ENCODE data around the gene PHYHIPL. TPM values are rescaled to one million over a fixed set of nuclear protein-coding genes. Genes with fewer than 3 reads are reported as not detected.

The PHYHIPL gene
- total RNA-seq, 1 donor from 2014 or later: not detected

DNA sequence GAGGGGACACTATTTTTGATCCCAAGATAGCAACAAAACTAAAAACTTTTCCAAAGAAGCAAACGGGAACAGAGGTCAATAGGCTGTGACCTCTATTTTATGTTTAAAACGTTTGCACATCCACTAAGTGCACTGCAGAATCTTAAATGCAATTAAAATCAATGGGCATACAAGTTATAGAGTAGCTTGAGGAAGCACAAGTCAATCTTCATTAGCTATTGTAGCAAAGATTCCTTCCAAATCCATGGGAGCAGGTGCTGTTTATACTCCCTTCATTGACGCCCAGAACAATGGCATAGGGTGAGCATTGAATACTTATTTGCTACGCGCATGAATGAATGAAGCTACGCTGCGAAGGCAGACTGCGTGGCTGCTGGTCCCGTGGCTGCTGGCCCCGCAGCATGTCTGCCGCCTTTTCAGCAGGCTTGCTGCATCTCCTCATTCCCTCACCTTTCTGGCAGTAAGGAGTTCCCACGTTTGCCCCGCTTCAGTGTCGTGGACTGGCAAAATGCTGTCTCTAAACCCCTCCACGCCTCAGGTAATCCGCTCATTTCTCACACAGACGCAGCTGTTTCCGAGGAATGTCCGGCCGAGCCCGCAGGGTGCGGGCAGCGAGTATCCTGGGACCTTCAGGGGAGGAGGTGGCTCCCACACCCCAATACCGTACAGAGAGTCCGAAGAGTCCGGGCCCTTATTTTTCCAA is 754 bp upstream of the PHYHIPL start:
- Histone ChIP-seq H3K9me3 (no peaks in the 10 kb centered on the region), H3K27me3 (no peaks in the 10 kb centered on the region), H3K36me3 (no peaks in the 10 kb centered on the region), H3K27ac (no peak overlapping the region), H3K4me3 (peak overlapping the region; percentile 58 to 62), H3K4me1 (peaks cover 4 to 15% of the 10 kb centered on the region in 2 donors)
- intact Hi-C loops (cut with DNase I): loop anchor here (5.0 kb wide), 1 partner anchor 98 kb away; no protein-coding TSS in a partner anchor
- DNase-seq (ENCODE audit: low spot score in 2 of 2): no peak
- no peak for TF ChIP-seq CTCF (IDR thresholded peaks at IDR 0.05)

GRCh38 chr10:59177031-59177797 is 771 bp downstream of the PHYHIPL start:
- H3K9me3 ChIP-seq: no peaks in the 10 kb centered on the region
- peak overlapping the region; percentile 58 to 62 for H3K4me3 ChIP-seq
- DNase-seq (ENCODE audit: low spot score in 2 of 2): peak in 1 of 2 donors; percentile 67
- intact Hi-C loops (cut with DNase I): loop anchor here (5.0 kb wide), 1 partner anchor 100 kb away; no protein-coding TSS in a partner anchor
- no peaks in the 10 kb centered on the region for H3K36me3 ChIP-seq
- H3K27ac ChIP-seq: no peak overlapping the region
- peaks cover 4 to 15% of the 10 kb centered on the region in 2 donors for H3K4me1 ChIP-seq
- TF ChIP-seq CTCF (IDR thresholded peaks at IDR 0.05): no peak
- H3K27me3 ChIP-seq: no peaks in the 10 kb centered on the region

DNA sequence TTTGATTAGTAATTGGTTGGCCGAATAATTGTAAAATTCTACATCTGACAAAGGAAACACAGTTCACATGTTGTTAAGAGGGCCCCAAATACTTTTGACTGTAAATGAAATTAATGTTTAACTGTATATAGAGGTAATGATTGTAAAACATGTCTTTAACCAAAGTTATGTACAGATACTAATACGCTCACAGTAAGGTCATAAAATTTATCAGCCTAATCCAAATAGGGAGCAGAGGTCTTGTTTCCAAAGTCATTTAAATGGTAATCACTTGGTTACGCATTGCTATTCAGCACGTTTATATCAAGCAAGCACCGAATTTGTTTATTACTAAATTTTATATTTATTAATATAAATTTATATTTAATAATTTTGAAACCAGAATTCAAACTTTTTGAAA is 1.4 kb downstream of the PHYHIPL start:
- Histone ChIP-seq H3K4me3 (no peak overlapping the region), H3K9me3 (no peaks in the 10 kb centered on the region), H3K27me3 (no peaks in the 10 kb centered on the region), H3K4me1 (peaks cover 4 to 15% of the 10 kb centered on the region in 2 donors), H3K36me3 (no peaks in the 10 kb centered on the region), H3K27ac (no peak overlapping the region)
- no peak for TF ChIP-seq CTCF (IDR thresholded peaks at IDR 0.05)
- DNase-seq (ENCODE audit: low spot score in 2 of 2): no peak
- intact Hi-C loops (cut with DNase I): loop anchor here (5.0 kb wide), 1 partner anchor 101 kb away; no protein-coding TSS in a partner anchor

DNA sequence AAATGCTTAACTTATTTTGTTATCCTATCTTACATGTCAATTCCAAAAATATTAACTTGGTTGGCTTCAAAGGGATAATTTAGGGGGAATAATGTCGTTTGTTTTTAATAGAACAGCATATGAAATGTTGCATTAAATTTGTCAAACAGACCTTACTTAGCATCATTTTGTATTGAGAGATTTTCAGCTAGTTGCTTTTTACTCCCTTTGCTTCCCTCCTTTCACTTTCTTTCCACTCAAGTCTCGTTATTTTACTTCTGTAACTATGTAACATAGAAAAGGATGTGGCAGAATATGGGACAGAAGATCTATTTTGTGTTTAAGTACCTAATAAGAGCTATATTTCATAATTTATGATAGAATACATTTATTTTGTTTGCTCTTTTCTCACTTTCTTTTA is 2.6 kb downstream of the PHYHIPL start:
- Histone ChIP-seq H3K4me3 (no peak overlapping the region), H3K27ac (no peak overlapping the region), H3K36me3 (no peaks in the 10 kb centered on the region), H3K4me1 (peaks cover 4 to 15% of the 10 kb centered on the region in 2 donors), H3K27me3 (no peaks in the 10 kb centered on the region), H3K9me3 (no peaks in the 10 kb centered on the region)
- no peak for TF ChIP-seq CTCF (IDR thresholded peaks at IDR 0.05)
- no peak for DNase-seq (ENCODE audit: low spot score in 2 of 2)
- intact Hi-C loops (cut with DNase I): loop anchor here (5.0 kb wide), 1 partner anchor 102 kb away; no protein-coding TSS in a partner anchor

- Histone ChIP-seq H3K4me3 (no peak overlapping the region), H3K27me3 (no peaks in the 10 kb centered on the region), H3K9me3 (no peaks in the 10 kb centered on the region), H3K4me1 (peaks cover 4 to 14% of the 10 kb centered on the region in 2 donors), H3K27ac (no peak overlapping the region), H3K36me3 (no peaks in the 10 kb centered on the region)
- intact Hi-C loops (cut with DNase I): loop anchor here (2.0 kb wide), 1 partner anchor 228 kb away; no protein-coding TSS in a partner anchor
- DNase-seq (ENCODE audit: low spot score in 2 of 2): no peak
- no peak for TF ChIP-seq CTCF (IDR thresholded peaks at IDR 0.05)
Measured at GRCh38 chr10:59180689-59181270, 4.3 kb downstream of the PHYHIPL start.

Measured in ascending aorta (tissue), 2 donors.